ENCODE measurements around the gene LMAN1.

Gene LMAN1, protein sequence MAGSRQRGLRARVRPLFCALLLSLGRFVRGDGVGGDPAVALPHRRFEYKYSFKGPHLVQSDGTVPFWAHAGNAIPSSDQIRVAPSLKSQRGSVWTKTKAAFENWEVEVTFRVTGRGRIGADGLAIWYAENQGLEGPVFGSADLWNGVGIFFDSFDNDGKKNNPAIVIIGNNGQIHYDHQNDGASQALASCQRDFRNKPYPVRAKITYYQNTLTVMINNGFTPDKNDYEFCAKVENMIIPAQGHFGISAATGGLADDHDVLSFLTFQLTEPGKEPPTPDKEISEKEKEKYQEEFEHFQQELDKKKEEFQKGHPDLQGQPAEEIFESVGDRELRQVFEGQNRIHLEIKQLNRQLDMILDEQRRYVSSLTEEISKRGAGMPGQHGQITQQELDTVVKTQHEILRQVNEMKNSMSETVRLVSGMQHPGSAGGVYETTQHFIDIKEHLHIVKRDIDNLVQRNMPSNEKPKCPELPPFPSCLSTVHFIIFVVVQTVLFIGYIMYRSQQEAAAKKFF

DNA sequence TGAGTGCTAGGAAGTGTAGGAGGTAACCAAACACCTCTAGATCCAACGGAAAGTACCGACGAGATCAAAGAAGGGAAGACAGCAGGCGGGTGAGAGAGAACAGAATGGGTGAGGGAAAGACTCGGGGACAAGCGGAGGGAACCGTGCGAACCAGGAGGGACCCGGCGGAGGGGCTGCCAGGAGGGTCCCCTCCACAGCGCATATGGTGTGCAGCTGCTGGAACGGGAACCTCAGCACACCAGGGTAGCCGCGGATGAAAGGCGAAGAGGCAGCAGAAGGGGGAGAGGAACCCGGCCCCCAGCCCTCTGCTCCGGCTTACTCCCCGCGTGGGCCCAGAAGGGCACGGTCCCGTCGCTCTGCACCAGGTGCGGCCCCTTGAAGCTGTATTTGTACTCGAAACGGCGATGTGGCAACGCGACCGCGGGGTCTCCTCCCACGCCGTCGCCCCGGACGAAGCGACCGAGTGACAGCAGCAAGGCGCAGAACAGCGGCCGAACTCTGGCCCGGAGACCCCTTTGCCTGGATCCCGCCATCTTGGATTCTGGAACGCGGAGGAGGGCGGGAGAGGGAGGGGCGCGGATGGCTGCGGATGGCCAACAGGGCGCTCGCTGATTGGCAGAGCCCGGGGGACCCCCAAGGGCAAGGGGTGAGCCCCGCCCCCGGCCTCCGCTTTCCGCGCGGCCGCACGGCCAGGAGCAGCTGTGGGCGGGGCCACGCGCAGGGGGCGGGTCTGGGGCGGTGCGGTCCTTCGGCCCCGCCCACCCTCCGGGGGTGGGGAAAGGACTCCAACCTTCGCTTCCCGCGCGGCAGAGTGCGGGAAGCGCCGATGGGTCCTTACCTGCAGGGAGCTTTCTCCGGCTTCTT is at the start of gene LMAN1:
Gene LMAN1, minus strand, starts transcription at position 554 of the 864 bp plus-strand sequence. Its CDS starts 21 bp downstream, at position 533.
- DNase-seq: peak; percentile 96

DNA sequence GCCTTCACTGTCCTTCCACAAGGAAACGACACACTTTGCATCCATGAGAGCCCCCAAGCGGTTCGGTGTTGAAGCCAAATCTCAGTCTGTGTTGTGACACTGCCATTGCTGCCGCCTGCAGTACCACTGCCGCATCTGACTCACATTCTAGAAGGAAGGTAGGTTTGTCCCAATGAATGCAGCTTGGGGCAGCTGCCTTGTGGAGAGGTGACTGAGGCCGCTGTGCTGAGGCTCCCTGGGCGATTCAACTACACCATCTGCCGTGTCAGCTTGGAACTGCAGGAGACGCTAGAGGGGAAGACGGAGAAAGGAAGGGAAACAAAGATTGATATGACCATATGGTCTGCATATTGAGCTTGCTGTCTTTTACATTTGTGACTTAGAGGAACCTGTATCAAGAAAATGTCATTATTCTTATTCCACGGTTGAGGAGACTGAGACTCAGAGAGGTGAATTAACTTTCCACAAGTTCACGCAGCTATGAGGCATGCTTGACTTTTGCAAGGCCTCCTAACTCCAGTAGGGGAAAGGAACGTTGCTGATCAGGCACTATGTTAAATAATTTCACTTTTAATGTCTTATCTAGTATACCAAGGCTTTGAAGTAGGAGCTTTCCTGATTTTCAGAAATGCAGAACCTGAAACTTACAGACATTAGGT is 43.5 kb upstream of the LMAN1 start:
- peak; percentile 70 for DNase-seq

DNA sequence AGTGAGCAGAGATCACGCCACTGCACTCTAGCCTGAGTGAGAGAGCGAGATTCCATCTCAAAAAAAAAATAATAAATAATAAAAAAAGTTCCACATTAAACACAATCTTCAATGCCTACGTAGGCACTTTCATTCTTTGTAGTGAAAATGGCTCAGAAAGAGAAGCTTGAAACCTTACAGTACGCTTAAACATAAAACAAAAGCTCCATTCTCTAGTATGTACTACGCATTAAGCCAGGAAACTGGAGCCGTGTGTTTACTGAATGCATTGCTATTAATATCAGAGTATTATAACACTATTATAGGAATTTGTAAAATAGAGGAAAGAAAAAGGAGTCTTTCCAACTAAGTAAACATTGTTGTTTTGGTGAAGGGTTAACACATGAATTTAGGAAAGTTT is 41.3 kb upstream of the LMAN1 start:
- DNase-seq: no peak

DNA sequence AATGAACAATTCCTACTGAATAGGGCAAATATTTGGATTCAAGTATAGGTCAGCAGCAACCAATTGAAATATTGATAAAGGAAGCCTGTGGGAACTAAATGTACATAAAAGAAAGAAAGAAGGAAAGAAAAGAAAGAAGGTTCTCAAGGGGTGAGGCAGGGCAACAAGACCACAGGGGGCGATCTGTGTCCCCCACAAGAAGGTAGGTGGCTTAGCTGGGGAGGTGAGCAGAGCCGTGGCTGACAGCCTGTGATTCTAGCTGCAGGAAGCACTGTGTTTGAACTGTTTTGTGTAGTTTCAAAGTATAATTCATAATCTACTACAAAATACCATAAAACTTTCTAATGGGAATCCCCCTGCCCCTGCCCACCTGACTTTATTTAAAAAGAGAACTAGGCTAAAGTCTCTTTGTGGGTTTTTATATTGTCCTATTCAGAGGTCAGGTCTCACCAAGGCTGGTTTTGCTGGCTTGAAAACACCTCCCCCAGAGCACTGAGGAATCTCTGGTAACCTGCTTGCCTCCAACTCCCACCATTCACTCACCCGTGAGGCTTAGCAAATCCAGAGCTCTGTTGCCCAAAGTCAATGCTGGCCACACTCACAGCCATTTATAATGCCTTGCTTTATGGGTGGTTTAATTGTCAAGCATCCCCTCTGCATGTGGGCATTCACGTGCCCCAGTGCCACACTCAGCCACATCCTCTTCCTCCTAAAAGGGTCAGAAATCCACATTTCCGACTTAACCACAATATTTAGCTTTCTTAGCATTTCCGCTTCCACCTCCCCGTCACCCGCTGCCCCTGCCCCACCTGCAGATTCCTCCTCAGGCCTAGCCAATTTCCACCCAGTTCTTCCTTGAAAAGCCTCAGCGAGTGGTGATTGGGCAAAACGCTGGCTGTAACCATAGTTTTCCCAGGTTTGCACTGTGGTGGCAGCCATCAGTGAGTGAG is 36.4 kb upstream of the LMAN1 start:
- no peak for DNase-seq

DNA sequence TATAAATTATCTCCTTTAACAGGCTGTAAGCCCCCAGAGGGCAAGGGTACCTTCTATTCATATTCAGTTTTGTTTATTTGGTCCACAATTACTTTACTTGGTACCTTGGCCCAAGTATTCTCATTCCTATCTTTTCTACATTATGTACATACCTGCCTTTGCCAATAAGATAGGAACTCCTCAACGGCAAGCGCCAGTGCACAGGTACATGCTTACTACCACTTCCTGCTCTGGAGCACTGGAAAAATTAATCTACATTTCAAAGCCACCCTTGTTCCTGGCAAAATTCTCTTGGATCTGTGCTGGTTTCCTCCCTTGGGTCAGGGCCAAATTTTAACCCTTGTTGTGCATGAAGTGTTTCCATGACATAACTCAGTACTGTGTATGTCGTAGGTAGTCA is 34.3 kb upstream of the LMAN1 start:
- DNase-seq: no peak

DNA sequence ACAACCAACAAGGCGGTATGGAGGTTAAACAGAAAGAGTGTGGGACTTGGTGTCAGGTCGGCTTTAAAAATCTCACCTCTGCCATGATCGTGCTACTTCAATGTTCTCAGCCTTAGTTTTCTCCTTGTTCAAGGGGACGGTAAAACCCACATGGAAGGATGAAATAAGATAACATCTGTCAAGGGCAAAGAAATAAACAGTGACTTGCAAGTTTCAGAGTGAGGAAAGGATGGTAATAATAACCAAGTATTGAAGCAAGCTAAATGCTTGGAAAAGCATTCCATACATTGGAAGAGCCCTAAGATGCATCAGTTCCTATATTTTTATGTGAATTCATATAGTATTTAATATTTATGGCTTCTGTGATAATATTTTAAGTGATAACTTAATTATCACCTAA is 29.8 kb upstream of the LMAN1 start:
- no peak for DNase-seq

DNA sequence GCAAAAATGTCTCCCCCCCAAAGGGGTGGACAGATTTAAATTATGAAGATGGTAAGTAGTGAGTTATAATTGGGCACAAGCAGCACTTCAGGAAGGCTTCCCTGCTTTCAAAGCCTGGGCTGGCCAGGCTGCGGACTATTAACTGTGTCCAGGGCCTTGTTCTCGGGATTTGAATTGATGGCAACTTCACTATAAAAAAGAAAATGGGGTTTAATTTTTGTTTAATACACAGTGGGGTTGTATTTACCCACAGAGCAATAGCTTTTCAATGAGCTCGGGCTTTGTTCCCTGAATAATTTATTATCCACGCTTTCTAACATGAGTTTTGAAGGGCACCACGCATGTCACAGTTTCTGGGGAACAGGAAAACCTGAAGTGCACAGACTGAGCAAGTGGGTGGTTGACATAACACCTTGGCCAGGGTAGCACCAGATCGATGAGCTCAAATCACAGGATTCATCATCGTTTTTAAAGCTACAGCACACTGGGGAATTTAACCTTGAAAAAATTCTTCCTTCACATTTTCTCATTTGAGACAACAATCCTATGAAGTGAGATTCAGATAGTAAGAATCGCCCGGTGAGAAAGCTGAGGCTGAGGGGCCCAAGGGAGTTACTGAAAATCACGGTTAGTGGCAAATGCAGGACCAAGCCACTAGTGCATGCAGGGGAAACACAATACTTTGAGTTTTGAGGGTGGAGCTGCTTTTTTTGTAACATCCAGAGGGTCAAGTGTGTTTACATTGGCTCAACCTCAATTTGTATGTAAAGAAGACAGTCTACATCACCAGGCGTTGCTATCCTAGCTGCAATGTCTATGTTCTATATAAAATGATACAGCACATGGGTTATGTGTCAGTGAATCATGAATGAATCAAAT is 28.9 kb upstream of the LMAN1 start:
- DNase-seq: no peak

DNA sequence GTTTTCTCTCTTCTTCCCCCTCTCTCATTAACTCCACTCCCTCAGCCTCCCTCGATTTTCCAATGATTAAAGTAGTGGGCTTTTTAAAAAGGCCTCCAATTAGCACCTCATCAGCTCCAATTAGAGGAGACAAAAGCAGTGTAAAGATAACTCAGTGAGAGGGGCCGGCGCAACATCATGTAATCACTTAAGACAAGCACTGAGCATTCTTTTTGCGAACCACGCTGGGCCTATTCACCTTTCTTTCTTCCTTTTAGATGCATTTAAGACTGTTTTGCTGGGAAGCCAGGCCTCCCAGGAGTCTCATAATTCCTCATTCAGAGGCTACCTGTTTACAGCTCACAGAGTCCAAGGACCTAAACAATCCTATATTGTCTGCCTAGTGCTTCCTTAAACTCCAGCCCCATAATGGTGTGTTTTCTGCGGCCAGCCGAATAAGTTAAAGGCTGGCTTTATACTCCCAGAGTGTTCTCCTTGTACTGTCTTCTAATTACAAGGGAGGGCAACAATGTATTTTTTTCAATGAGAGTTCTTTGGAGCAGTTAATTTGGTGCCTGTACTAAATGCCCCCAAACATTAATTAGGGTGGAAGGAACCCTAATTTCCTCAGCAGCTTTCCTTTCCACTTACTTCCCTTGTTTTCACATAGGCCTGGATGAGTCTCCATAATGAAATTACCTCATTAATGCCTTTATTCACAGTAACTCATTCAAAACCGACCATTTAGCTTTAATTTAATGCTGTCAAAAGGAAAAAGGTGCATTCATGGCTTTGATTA is 28.0 kb upstream of the LMAN1 start:
- no peak for DNase-seq

DNA sequence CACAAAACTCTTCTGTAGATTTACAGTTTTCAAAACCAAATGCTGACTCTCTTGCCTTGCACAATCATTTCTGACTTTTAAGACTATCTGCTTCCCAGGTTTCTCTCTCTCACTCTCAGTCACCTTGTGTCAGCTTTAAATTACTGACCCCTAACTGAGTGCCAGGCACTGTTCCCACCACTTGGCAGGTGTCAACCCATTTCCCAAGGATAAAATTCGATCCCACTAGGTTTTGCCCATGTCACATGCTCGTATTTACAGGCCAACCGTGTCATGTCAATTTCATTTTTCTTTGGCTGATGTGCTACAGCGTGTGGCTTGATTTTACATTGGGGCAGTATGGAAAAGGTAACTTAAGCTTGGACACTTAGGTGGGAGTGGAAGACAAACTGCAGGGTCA is 26.1 kb upstream of the LMAN1 start:
- DNase-seq: no peak

DNA sequence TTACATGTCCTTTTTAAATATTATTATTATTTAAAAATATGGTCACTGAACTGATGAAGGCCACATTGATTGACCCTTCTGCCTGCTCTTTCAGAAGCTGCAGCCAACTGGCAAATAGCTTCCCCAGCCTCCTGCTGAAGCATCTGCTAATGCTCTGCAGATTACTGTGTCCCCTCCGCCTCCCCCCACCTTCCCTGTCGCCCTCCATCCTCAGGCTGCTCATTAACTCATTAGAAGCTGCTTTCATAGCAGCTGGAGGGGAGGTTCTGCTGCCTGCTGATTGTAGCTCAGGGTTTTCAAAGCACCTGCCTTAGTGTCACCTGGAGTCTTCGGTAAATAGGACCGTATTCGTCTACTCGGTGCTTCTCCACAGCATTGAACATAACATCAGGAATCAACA is 24.8 kb upstream of the LMAN1 start:
- DNase-seq: no peak

DNA sequence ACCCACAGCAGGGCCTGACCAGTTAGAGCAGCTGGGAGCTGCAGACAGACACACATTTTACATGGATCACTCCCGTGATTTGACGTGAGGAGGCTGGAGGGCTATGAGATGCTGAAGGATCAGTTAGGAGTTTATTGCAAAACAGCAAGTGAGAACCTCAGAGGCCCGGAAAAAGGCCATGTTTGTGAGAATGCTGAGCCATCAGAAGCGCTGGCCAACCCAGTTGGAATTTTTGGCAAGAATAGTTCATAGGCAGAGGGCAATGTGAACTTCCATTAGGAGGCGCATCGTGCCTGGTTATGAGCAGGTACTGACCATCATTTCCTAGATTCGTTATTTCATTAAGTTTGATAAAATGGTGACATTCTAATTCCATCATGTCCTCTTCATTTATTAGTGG is 23.3 kb upstream of the LMAN1 start:
- DNase-seq: no peak

DNA sequence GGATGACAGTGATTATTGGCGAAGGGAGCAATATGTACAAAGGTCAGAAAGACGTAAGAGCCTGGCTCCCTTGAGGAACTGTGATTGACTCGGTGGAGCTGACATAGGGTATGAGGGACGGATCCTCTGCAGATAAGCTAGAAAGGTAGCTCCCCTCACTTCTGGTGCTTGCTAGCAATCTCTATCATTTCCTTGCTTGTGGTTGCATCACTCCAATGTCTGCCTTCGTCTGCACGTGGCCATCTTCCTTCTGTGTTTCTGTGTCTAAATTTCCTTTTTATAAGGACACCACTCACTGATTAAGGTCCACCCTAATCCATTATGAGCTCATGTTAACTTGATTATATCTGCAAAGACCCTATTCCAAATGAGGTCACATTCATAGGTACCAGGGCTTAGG is 22.9 kb upstream of the LMAN1 start:
- DNase-seq: no peak

DNA sequence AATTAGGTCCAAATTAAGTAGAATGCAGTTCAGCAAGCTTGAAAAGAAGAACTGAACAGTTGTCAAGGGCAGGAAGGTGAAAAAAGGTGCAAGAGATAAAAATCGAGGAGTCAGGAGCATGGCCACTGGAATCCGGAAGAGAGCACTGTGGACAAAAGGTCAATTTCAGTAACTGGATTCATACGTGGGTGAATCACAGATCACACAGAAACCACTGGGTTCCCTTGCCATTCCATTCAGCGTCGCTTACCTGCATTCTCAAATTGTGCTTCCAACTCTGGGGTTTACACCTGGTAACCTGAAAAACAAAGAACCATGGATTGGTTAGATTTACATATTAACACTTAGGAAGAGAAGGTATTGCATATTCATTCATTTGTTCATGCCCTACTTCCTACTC is 21.6 kb upstream of the LMAN1 start:
- no peak for DNase-seq

DNA sequence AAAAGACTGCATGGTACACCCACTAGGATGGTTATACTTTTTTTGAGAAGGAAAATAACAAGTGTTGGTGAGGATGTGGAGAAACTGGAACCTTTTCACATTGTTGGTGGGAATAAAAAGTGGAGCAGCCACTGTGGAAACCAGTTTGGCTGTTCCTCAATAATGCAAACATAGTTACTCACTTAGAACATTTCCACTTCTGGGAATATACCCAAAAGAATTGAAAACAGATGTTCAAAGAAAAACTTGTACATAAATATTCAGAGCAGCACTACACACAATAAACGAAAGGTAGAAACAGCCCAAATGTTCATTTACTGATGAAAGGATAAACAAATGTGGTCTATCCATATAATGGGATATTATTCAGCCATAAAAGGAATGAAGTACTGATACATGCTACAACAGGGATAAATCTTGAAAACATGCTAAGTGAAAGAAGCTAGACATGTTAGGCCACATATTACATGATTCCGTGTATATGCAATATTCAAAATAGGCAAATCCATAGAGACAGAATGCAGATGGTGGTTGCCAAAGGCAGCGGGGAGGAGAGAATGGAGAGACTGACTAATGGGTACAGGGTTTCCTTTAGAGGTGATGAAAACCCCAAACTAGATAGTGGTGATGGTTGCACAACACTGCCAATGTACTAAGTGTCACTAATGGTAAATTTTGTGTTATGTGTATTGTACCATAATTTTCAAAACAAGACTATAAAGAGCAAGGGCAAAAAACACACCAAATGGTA is 20.9 kb upstream of the LMAN1 start:
- no peak for DNase-seq

DNA sequence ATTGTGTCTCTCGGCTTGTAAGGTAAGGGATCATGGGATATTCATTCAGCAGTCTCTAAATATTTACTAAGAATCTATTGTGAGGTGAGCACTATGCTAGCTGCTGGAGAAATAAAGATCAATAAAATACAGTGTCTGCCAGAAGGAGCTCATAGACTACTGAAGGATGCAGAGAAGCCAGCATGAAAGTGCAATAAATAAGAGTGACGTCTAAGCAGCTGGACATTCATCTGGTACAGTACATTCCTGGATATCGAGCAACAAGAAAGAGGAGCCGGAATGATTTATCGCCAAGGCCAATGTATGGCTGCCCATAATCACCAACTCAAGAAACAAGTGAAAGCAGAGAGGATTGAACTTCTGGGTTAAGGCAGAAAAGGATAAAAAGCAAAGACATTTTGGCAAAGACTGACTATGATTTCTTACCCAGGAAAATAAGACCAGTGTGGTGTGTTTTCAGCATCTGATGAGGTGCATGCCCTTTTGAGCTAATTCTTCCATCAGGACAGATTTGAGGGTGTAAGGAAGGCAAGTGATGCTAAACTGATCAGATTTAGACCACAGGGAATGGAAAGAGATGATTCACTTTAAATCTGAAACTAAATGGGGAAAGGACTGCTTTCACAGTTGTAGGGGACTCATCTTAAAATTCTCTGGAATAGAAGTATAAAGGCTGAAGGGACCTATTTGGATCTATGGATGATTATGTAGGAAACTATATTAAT is 18.7 kb upstream of the LMAN1 start:
- no peak for DNase-seq

DNA sequence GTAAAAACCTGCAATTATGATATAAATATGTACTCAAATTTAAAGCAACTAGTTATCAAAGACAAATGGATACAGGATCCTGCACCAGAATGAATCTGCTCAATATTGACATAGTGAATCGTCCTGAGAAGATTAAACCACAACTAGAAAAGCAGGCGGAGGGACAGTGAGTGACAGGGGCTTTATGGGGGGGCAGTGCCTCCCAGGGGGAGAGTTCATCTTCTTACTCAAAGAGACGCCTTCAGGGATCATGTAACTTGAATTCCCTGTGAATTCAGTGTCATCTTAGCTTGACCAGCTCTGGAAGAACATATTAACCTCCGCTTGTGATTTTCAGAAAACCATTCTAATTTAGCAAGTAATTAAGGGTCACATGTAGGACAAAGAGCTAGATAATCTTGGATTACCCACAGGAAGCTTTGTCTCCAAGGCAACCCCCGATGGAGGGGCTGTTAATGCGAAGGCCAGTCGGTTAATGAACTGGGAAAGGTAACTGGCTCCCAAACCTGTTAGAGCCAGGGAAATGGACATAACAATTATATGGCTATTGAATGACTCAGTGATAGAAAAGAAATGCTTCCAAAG is 17.4 kb upstream of the LMAN1 start:
- DNase-seq: no peak

DNA sequence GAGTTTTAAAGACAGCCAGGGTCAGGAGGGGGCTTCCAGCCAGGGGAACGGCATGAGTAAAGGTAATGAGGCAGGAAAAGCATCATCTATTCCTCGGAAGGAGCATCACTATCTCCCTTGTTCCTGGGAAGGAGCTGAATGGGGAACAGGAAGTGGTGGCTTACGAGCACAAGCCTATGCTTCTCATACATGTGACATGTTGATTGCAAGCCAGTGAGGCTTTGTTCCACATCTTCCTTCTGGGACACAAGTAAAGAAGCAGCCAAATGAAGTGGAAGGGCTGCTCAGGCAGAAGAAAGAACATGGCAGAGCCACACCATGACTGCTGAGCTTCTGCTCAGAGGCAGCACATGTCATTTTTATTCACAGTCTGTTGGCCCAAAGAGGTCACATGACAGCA is 15.1 kb upstream of the LMAN1 start:
- DNase-seq: no peak

DNA sequence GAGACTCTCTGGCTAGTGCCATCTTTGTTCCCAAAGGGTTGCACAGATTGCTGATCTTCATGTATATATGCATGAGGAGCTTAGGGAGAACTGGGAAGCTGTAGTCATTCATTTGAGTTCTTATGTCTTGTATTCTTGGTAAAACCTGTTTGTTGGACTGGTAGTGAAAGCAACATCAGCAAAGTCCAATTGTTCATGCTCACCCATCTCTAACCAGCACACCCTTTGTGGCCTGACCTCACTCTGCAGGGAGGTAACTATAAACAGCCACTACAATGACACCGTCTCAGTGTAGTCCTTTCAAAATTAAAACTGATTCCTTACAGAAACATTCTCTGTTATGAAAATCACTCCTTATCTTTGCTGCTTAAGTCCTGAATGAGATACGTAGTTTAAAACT is 13.9 kb upstream of the LMAN1 start:
- no peak for DNase-seq

DNA sequence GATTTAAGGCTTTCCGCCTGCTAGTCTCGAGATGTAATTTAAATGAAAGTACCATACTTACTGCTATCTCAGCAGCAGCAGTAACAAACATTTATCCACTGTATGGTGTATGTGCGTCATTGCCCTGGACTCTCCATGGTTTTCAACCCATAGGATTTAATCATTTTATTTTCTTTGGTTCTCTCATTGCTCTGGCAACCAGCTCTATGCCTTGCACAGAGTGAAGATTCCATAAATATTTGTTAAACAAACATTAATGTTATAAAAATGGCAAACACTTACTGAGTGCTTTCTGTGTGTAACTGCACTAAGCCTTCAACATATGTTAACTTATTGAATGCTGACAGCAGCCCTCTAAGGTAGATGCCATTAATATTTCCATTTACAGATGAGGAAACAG is 1.3 kb upstream of the LMAN1 start:
- no peak for DNase-seq
